Panc1 (cell line): Measurements from ENCODE around the gene TFDP2. TPM values are rescaled to one million over a fixed set of nuclear protein-coding genes. Genes with fewer than 3 reads are reported as not detected.

Experiments used
- ATAC-seq: fragments of 200-7000 bp; cut with Tn5 transposase; 2 replicates; pipeline ENCODE4 v1.9.1; 2020; ENCODE audit warnings: mild to moderate bottlenecking, moderate library complexity
- BruUV-seq: library from RNA; stranded (reverse); fragments of 400-500 nt; replicated peaks from 2 replicates; lab custom pipeline; 2021; lab: Mats Ljungman, UMichigan
- CTCF ChIA-PET: fragments of 300-600 bp; sonication (Branson Sonifier 250); formaldehyde crosslinking; loops from one replicate; lab custom pipeline; 2022; ENCODE audit warnings: antibody characterized with exemption; lab: Charles Lee
- POLR2A ChIA-PET: fragments of 300-600 bp; sonication (Branson Sonifier 250); formaldehyde crosslinking; loops from one replicate; lab custom pipeline; 2022; ENCODE audit warnings: antibody characterized with exemption; lab: Charles Lee
- DNase-seq: peaks from one replicate; pipeline ENCODE4 v3.0.0-alpha.2; 2010; ENCODE audit warnings: low read depth, low spot score
- H3K27ac ChIP-seq: 2 replicates; pipeline ENCODE4 v1.5.1; 2011; ENCODE audit warnings: mild to moderate bottlenecking, low read length, inconsistent platforms
- H3K27me3 ChIP-seq: fragments of 200-500 bp; sonication (Bioruptor generic); 2 replicates; pipeline ENCODE4 v1.6.0; 2014; ENCODE audit warnings: low read length, inconsistent platforms; ENCODE audit not compliant: control insufficient read depth, insufficient read depth
- H3K36me3 ChIP-seq: fragments of 200-500 bp; sonication (Bioruptor generic); 2 replicates; pipeline ENCODE4 v1.5.1; 2014; ENCODE audit warnings: inconsistent platforms, mild to moderate bottlenecking, low read length, moderate library complexity; ENCODE audit not compliant: control insufficient read depth, insufficient read depth
- H3K4me1 ChIP-seq: 2 replicates; pipeline ENCODE4 v1.5.1; 2011; ENCODE audit warnings: inconsistent platforms, mild to moderate bottlenecking, low read length, moderate library complexity; ENCODE audit not compliant: control insufficient read depth, insufficient read depth
- H3K4me3 ChIP-seq, 2 experiments: 2 replicates each; pipeline ENCODE4 v1.5.1; 2011 to 2012; ENCODE audit warnings: low read depth in 2 of 2, low read length in 2 of 2, mild to moderate bottlenecking in 2 of 2, inconsistent platforms in 1 of 2, moderate library complexity in 1 of 2
- H3K9me3 ChIP-seq: fragments of 200-500 bp; sonication (Bioruptor generic); 2 replicates; pipeline ENCODE4 v1.5.1; 2014; ENCODE audit warnings: low read depth, mild to moderate bottlenecking, inconsistent platforms, low read length, moderate library complexity; ENCODE audit not compliant: control insufficient read depth, insufficient read depth
- CTCF ChIP-seq: fragments of 450-650 bp; IDR thresholded peaks from 2 replicates; pipeline ENCODE4 v1.5.1; 2017; ENCODE audit warnings: mild to moderate bottlenecking
- POLR2AphosphoS5 ChIP-seq: IDR thresholded peaks from 2 replicates; pipeline ENCODE4 v1.6.1; 2012; ENCODE audit warnings: mild to moderate bottlenecking, low read depth, low read length, moderate library complexity
- SIN3A ChIP-seq: IDR thresholded peaks from 2 replicates; pipeline ENCODE4 v1.6.1; 2012; ENCODE audit warnings: low read depth, mild to moderate bottlenecking, low read length, moderate library complexity, borderline replicate concordance; ENCODE audit not compliant: insufficient read depth
- TCF7L2 ChIP-seq: IDR thresholded peaks from 2 replicates; pipeline ENCODE4 v1.6.1; 2011; ENCODE audit warnings: mild to moderate bottlenecking, low read depth, low read length, inconsistent platforms
- in situ Hi-C: cut with HindIII; loops from 2 replicates; pipeline ENCODE4 v1.10.0; 2016; ENCODE audit warnings: low sequenced_read_pairs, low pct_unique_long_range_greater_than_20kb
- intact Hi-C: fragments of 100-400 bp; cut with micrococcal nuclease; formaldehyde crosslinking; loops from one replicate; pipeline ENCODE4 v1.10.0; 2022; ENCODE audit not compliant: unreplicated experiment
- total RNA-seq: library from RNA; stranded (reverse); gene quantifications from one replicate; pipeline ENCODE4 v1.2.1, GENCODE V29; 2021; ENCODE audit not compliant: unreplicated experiment
- TF ChIP-seq, protein P1 (sequence below), 2 experiments: IDR thresholded peaks; 2 replicates each; pipeline ENCODE4 v1.6.1; 2011 to 2012; ENCODE audit warnings: low read depth in 2 of 2, control low read depth in 1 of 2, low read length in 1 of 2, mild to moderate bottlenecking in 1 of 2, moderate library complexity in 1 of 2; ENCODE audit not compliant: insufficient read depth in 1 of 2

The TFDP2 gene
- total RNA-seq, 1 experiment from 2014 or later, result 66.3 TPM

- BruUV-seq, result no TSS peak
- no peak for TF ChIP-seq CTCF
- TF ChIP-seq, protein P1, sequence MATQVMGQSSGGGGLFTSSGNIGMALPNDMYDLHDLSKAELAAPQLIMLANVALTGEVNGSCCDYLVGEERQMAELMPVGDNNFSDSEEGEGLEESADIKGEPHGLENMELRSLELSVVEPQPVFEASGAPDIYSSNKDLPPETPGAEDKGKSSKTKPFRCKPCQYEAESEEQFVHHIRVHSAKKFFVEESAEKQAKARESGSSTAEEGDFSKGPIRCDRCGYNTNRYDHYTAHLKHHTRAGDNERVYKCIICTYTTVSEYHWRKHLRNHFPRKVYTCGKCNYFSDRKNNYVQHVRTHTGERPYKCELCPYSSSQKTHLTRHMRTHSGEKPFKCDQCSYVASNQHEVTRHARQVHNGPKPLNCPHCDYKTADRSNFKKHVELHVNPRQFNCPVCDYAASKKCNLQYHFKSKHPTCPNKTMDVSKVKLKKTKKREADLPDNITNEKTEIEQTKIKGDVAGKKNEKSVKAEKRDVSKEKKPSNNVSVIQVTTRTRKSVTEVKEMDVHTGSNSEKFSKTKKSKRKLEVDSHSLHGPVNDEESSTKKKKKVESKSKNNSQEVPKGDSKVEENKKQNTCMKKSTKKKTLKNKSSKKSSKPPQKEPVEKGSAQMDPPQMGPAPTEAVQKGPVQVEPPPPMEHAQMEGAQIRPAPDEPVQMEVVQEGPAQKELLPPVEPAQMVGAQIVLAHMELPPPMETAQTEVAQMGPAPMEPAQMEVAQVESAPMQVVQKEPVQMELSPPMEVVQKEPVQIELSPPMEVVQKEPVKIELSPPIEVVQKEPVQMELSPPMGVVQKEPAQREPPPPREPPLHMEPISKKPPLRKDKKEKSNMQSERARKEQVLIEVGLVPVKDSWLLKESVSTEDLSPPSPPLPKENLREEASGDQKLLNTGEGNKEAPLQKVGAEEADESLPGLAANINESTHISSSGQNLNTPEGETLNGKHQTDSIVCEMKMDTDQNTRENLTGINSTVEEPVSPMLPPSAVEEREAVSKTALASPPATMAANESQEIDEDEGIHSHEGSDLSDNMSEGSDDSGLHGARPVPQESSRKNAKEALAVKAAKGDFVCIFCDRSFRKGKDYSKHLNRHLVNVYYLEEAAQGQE (IDR thresholded peaks at IDR 0.05; ENCODE audit: insufficient read depth in 1 of 2, low read depth in 2 of 2, low read length in 1 of 2), result no peak
- TF ChIP-seq TCF7L2, result no peak
- TF ChIP-seq SIN3A, result no peak
- no peak for TF ChIP-seq POLR2AphosphoS5
These were observed 113.9 kb downstream of the TFDP2 start for GRCh38 chr3:142035308-142035922.

GRCh38 chr3:142033292-142033691, 116.1 kb downstream of the TFDP2 start:
- BruUV-seq, result no TSS peak
- ChIA-PET CTCF (no interaction called here), POLR2A (no interaction called here)
- Histone ChIP-seq H3K9me3 (no peaks in the 10 kb centered on the region), H3K4me1 (peaks cover 19% of the 10 kb centered on the region), H3K4me3 (no peak overlapping the region), H3K27ac (no peak overlapping the region), H3K36me3 (no peaks in the 10 kb centered on the region; the same call in 1 of the 2 replicates), H3K27me3 (no peaks in the 10 kb centered on the region)
- in situ Hi-C loops (no loop called here), intact Hi-C loops (no loop called here)
- ATAC-seq (no peak), DNase-seq (no peak)
- TF ChIP-seq POLR2AphosphoS5 (no peak), CTCF (no peak), SIN3A (no peak), TCF7L2 (no peak)
- TF ChIP-seq, protein P1 (IDR thresholded peaks at IDR 0.05; ENCODE audit: insufficient read depth in 1 of 2, low read depth in 2 of 2, low read length in 1 of 2), result no peak

More at GRCh38 chr3:142035308-142035922, 113.9 kb downstream of the TFDP2 start:
- in situ Hi-C loops (no loop called here), intact Hi-C loops (no loop called here)
- no peak for ATAC-seq
- CTCF ChIA-PET, result no interaction called here
- H3K4me3 ChIP-seq, result no peak overlapping the region
- no peaks in the 10 kb centered on the region for H3K9me3 ChIP-seq
- H3K36me3 ChIP-seq, result no peaks in the 10 kb centered on the region
- POLR2A ChIA-PET, result no interaction called here
- no peak overlapping the region for H3K27ac ChIP-seq
- H3K27me3 ChIP-seq, result no peaks in the 10 kb centered on the region
- H3K4me1 ChIP-seq, result peaks cover 9% of the 10 kb centered on the region
- no peak for DNase-seq
